ENCODE measurements around the gene C10orf62. TPM values are rescaled to one million over a fixed set of nuclear protein-coding genes. Genes with fewer than 3 reads are reported as not detected.

C10orf62 gene
- total RNA-seq, 1 experiment from 2014 or later: not detected

DNA sequence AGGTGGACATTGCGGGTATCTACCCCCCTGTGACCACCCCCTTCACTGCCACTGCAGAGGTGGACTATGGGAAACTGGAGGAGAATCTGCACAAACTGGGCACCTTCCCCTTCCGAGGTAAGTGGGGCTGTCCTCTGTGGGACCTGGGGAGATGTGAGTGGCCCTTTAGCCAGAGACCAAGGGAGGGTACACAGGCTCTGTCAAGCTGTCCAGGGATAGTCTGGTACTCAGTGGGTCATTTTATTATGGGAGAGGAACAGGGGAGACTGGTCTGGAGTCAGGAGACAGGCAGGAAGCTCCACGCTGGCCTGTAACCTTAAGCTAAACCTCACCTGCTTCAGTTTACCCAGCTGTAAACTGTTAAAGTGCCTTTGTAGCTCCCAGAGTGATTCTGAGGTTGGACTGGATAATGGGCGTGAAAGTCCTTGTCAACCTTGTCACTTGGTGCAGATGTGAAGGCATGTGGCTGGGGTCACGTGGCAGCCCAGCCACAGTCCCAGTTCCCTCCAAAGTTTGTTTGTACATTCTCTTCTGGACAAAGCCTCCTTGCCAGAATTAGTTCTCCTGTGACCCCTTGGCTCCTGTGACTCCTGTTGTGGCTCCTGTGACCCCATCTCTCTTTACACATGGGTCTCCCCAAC, 4.6 kb upstream of the C10orf62 start (continued):
- TF ChIP-seq, protein P1, sequence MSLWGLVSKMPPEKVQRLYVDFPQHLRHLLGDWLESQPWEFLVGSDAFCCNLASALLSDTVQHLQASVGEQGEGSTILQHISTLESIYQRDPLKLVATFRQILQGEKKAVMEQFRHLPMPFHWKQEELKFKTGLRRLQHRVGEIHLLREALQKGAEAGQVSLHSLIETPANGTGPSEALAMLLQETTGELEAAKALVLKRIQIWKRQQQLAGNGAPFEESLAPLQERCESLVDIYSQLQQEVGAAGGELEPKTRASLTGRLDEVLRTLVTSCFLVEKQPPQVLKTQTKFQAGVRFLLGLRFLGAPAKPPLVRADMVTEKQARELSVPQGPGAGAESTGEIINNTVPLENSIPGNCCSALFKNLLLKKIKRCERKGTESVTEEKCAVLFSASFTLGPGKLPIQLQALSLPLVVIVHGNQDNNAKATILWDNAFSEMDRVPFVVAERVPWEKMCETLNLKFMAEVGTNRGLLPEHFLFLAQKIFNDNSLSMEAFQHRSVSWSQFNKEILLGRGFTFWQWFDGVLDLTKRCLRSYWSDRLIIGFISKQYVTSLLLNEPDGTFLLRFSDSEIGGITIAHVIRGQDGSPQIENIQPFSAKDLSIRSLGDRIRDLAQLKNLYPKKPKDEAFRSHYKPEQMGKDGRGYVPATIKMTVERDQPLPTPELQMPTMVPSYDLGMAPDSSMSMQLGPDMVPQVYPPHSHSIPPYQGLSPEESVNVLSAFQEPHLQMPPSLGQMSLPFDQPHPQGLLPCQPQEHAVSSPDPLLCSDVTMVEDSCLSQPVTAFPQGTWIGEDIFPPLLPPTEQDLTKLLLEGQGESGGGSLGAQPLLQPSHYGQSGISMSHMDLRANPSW (CRISPR knock-in tag; conservative IDR thresholded peaks at IDR 0.05; ENCODE audit: low read depth): no peak
- TF ChIP-seq ZNF416 (CRISPR knock-in tag; IDR thresholded peaks at IDR 0.05): no peak
- TF ChIP-seq GTF2I (CRISPR knock-in tag; conservative IDR thresholded peaks at IDR 0.05): no peak
- no peak for TF ChIP-seq CREM (CRISPR knock-in tag; IDR thresholded peaks at IDR 0.05)
- TF ChIP-seq, protein P2, sequence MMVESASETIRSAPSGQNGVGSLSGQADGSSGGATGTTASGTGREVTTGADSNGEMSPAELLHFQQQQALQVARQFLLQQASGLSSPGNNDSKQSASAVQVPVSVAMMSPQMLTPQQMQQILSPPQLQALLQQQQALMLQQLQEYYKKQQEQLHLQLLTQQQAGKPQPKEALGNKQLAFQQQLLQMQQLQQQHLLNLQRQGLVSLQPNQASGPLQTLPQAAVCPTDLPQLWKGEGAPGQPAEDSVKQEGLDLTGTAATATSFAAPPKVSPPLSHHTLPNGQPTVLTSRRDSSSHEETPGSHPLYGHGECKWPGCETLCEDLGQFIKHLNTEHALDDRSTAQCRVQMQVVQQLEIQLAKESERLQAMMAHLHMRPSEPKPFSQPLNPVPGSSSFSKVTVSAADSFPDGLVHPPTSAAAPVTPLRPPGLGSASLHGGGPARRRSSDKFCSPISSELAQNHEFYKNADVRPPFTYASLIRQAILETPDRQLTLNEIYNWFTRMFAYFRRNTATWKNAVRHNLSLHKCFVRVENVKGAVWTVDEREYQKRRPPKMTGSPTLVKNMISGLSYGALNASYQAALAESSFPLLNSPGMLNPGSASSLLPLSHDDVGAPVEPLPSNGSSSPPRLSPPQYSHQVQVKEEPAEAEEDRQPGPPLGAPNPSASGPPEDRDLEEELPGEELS (CRISPR knock-in tag; IDR thresholded peaks at IDR 0.05): no peak
- no peak for TF ChIP-seq ETV6 (CRISPR knock-in tag; IDR thresholded peaks at IDR 0.05)
- TF ChIP-seq ZNF396 (CRISPR knock-in tag; IDR thresholded peaks at IDR 0.05; ENCODE audit: borderline replicate concordance): no peak
- no peak for TF ChIP-seq MAX (CRISPR knock-in tag; IDR thresholded peaks at IDR 0.05)
- TF ChIP-seq TCF7 (CRISPR knock-in tag; IDR thresholded peaks at IDR 0.05; ENCODE audit: low read depth): no peak
- TF ChIP-seq OVOL2 (CRISPR knock-in tag; IDR thresholded peaks at IDR 0.05; ENCODE audit: borderline replicate concordance): no peak
- TF ChIP-seq ZBTB43 (CRISPR knock-in tag; IDR thresholded peaks at IDR 0.05): no peak
- no peak for TF ChIP-seq TEAD4 (CRISPR knock-in tag; IDR thresholded peaks at IDR 0.05)

DNA sequence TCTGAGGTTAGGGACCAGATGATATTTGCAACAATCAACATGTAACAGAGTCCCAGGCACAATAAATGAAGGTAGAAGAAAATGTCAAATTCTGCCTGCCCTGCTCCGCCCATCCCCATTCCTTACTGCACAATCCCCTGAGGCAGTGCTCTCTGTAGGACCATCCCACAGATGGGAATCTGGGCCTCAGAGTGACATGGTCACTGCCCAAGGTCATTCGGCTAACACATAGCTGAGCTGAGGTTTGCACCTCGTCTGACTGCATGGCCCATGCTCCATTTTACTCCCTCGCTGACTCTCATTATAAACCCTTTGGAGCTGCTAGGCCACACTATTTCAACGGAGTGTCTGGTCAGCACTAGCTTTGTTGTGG, 4.1 kb upstream of the C10orf62 start:
- Mint-ChIP-seq H3K27me3 (ENCODE audit: low read depth) (no peaks in the 10 kb centered on the region), H3K4me3 (no peak overlapping the region), H3K27ac (no peak overlapping the region), H3K9me3 (no peaks in the 10 kb centered on the region), H3K4me1 (0 out of 2 replicates have a peak, but pooled peaks cover 7% of the 10 kb centered on the region), H3K36me3 (no peaks in the 10 kb centered on the region)
- ChIA-PET POLR2A (no interaction called here), CTCF (interaction anchor here (1.0 to 2.5 kb wide), 5 partner anchors 10 to 124 kb away, joined by 3 to 15 read pairs (median 7); partner anchors contain the start of gene ANKRD2)
- ATAC-seq (no peak), DNase-seq (ENCODE audit: low spot score) (no peak)
- TF ChIP-seq TP53 (CRISPR knock-in tag; IDR thresholded peaks at IDR 0.05) (no peak), FOXK1 (CRISPR knock-in tag; IDR thresholded peaks at IDR 0.05) (no peak), JAZF1 (CRISPR knock-in tag; IDR thresholded peaks at IDR 0.05) (no peak), TCF7 (CRISPR knock-in tag; IDR thresholded peaks at IDR 0.05; ENCODE audit: low read depth) (no peak), NFATC4 (CRISPR knock-in tag; IDR thresholded peaks at IDR 0.05) (no peak), RELA (CRISPR knock-in tag; IDR thresholded peaks at IDR 0.05; ENCODE audit: borderline replicate concordance) (no peak), NR1H2 (CRISPR knock-in tag; IDR thresholded peaks at IDR 0.05) (no peak), SMAD3 (CRISPR knock-in tag; IDR thresholded peaks at IDR 0.05; ENCODE audit: borderline replicate concordance) (no peak), FOXJ3 (CRISPR knock-in tag; IDR thresholded peaks at IDR 0.05; ENCODE audit: borderline replicate concordance) (no peak), ZNF232 (CRISPR knock-in tag; IDR thresholded peaks at IDR 0.05) (no peak), ARID4B (CRISPR knock-in tag; IDR thresholded peaks at IDR 0.05; ENCODE audit: borderline replicate concordance) (no peak)
- TF ChIP-seq, protein P3, sequence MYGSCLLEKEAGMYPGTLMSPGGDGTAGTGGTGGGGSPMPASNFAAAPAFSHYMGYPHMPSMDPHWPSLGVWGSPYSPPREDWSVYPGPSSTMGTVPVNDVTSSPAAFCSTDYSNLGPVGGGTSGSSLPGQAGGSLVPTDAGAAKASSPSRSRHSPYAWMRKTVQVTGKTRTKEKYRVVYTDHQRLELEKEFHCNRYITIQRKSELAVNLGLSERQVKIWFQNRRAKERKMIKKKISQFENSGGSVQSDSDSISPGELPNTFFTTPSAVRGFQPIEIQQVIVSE (CRISPR knock-in tag; IDR thresholded peaks at IDR 0.05; ENCODE audit: borderline replicate concordance): no peak

Measured in WTC11 (cell line).